Fibroblast of lung (primary cell): ENCODE measurements around the gene FKBP2. TPM values are rescaled to one million over a fixed set of nuclear protein-coding genes. Genes with fewer than 3 reads are reported as not detected.

ENCODE experiments used
- DNase-seq, 2 donors: peaks; one replicate each; pipeline versions ENCODE4 v3.0.0 to v3.0.0-alpha.2; 2010; ENCODE audit warnings: low read depth in 2 of 2
- H2AFZ ChIP-seq: 2 replicates; pipeline ENCODE4 v1.5.1; 2012; ENCODE audit warnings: low read length, control low read depth, inconsistent platforms
- H3K27ac ChIP-seq: 2 replicates; pipeline ENCODE4 v1.5.1; 2011; ENCODE audit warnings: low read length, control low read depth; ENCODE audit not compliant: insufficient read depth
- H3K27me3 ChIP-seq: 2 replicates; pipeline ENCODE4 v1.5.1; 2011; ENCODE audit warnings: mild to moderate bottlenecking, low read length; ENCODE audit not compliant: control insufficient read depth, insufficient read depth
- H3K36me3 ChIP-seq: 2 replicates; pipeline ENCODE4 v1.5.1; 2011; ENCODE audit warnings: low read length; ENCODE audit not compliant: control insufficient read depth, insufficient read depth
- H3K4me1 ChIP-seq: 2 replicates; pipeline ENCODE4 v1.5.1; 2011; ENCODE audit warnings: low read length; ENCODE audit not compliant: control insufficient read depth, insufficient read depth; ENCODE audit errors: extremely low read depth
- H3K4me2 ChIP-seq: 2 replicates; pipeline ENCODE4 v1.5.1; 2011; ENCODE audit warnings: low read length, control low read depth; ENCODE audit not compliant: insufficient read depth; ENCODE audit errors: extremely low read depth
- H3K4me3 ChIP-seq, 4 experiments: fragments of 200-600 bp in 1 of 4; sonication (generic) in 1 of 4; replicated peaks in 1 of 4; 2 replicates each; pipeline ENCODE4 v1.5.1; 2011 to 2016; ENCODE audit warnings: low read length in 4 of 4, low read depth in 3 of 4, mild to moderate bottlenecking in 3 of 4, control low read depth in 2 of 4, inconsistent platforms in 1 of 4, mixed read lengths in 1 of 4; ENCODE audit not compliant: insufficient read depth in 1 of 4; ENCODE audit errors: control extremely low read depth in 1 of 4
- H3K79me2 ChIP-seq: 2 replicates; pipeline ENCODE4 v1.5.1; 2012; ENCODE audit warnings: mild to moderate bottlenecking, low read length, inconsistent platforms; ENCODE audit not compliant: control insufficient read depth, insufficient read depth
- H3K9ac ChIP-seq: 2 replicates; pipeline ENCODE4 v1.5.1; 2011; ENCODE audit warnings: mild to moderate bottlenecking, low read length, control low read depth; ENCODE audit not compliant: insufficient read depth
- H3K9me3 ChIP-seq: 2 replicates; pipeline ENCODE4 v1.5.1; 2012; ENCODE audit warnings: low read depth, low read length; ENCODE audit not compliant: control insufficient read depth, insufficient read depth
- H4K20me1 ChIP-seq: 2 replicates; pipeline ENCODE4 v1.5.1; 2011; ENCODE audit warnings: low read length; ENCODE audit not compliant: control insufficient read depth, insufficient read depth; ENCODE audit errors: extremely low read depth
- CTCF ChIP-seq, 2 donors: IDR thresholded peaks in 1 of 2; conservative IDR thresholded peaks in 1 of 2; 1 replicate in 1 of 2; 2 replicates in 1 of 2; pipeline ENCODE4 v1.5.1; 2011 to 2012; ENCODE audit warnings: low read length in 2 of 2, control low read depth in 1 of 2, inconsistent platforms in 1 of 2, low read depth in 1 of 2, mild to moderate bottlenecking in 1 of 2
- EZH2 ChIP-seq: IDR thresholded peaks from 2 replicates; pipeline ENCODE4 v1.5.1; 2012; ENCODE audit warnings: low read length, control low read depth, mild to moderate bottlenecking; ENCODE audit errors: missing control alignments
- polyA plus RNA-seq, 2 donors: library from polyadenylated mRNA; depleted of rRNA in 1 of 2; stranded (reverse) in 1 of 2; unstranded in 1 of 2; fragments of >200 nt; gene quantifications; 2 replicates each; pipeline ENCODE4 v1.2.1, GENCODE V29; 2011 to 2012; ENCODE audit warnings: missing spikeins in 1 of 2
- total RNA-seq: library from RNA; depleted of rRNA; stranded (reverse); fragments of >200 nt; gene quantifications from 2 replicates; pipeline ENCODE4 v1.2.1, GENCODE V29; 2014

The FKBP2 gene
- total and polyA plus RNA-seq, 2 donors (not counting 1 experiment from before 2014, with no cell fraction given), result 34.7 to 62.9 TPM

- no peaks in the 10 kb centered on the region for H4K20me1 ChIP-seq
- peak overlapping the region; percentile 81 to 90 (median 88) for H3K4me3 ChIP-seq
- H3K27me3 ChIP-seq, result no peaks in the 10 kb centered on the region
- DNase-seq, result peak in 1 of 2 donors; percentile 27
- H2AFZ ChIP-seq, result no peak overlapping the region
- peaks cover 10% of the 10 kb centered on the region for H3K4me1 ChIP-seq
- H3K9me3 ChIP-seq, result no peaks in the 10 kb centered on the region
- TF ChIP-seq CTCF (conservative IDR thresholded peaks at IDR 0.05 in 1 of 2, IDR thresholded peaks at IDR 0.05 in 1 of 2; ENCODE audit: low read depth in 1 of 2, low read length in 2 of 2) (no peak), EZH2 (no peak)
- peaks cover 8% of the 10 kb centered on the region for H3K36me3 ChIP-seq
- H3K9ac ChIP-seq, result peak overlapping the region; percentile 23
- H3K27ac ChIP-seq, result no peak overlapping the region
- peaks cover 8% of the 10 kb centered on the region for H3K79me2 ChIP-seq
- peak overlapping the region; percentile 95 for H3K4me2 ChIP-seq
Measured at GRCh38 chr11:64227405-64227956, 13.4 kb upstream of the FKBP2 start.

- Histone ChIP-seq H3K4me1 (peaks cover 11% of the 10 kb centered on the region), H3K9ac (no peak overlapping the region), H3K9me3 (no peaks in the 10 kb centered on the region), H3K79me2 (peaks cover 8% of the 10 kb centered on the region), H3K27ac (no peak overlapping the region), H3K27me3 (no peaks in the 10 kb centered on the region), H3K4me3 (peak overlapping the region in 1 of 4 experiments; percentile 80), H4K20me1 (no peaks in the 10 kb centered on the region), H3K4me2 (no peak overlapping the region), H2AFZ (no peak overlapping the region), H3K36me3 (no peaks in the 10 kb centered on the region)
- TF ChIP-seq EZH2, result no peak
- TF ChIP-seq CTCF (conservative IDR thresholded peaks at IDR 0.05 in 1 of 2, IDR thresholded peaks at IDR 0.05 in 1 of 2; ENCODE audit: low read depth in 1 of 2, low read length in 2 of 2), result no peak
- DNase-seq, result no peak
Measured at GRCh38 chr11:64229090-64229743, 11.7 kb upstream of the FKBP2 start.

- Histone ChIP-seq H3K27me3 (no peaks in the 10 kb centered on the region), H2AFZ (no peak overlapping the region), H3K9me3 (no peaks in the 10 kb centered on the region), H3K9ac (no peak overlapping the region), H3K36me3 (no peaks in the 10 kb centered on the region), H3K4me1 (peaks cover 11% of the 10 kb centered on the region), H3K27ac (no peak overlapping the region), H3K4me3 (peak overlapping the region; percentile 59 to 80 (median 65)), H4K20me1 (no peaks in the 10 kb centered on the region), H3K79me2 (peaks cover 8% of the 10 kb centered on the region), H3K4me2 (peak overlapping the region; percentile 92)
- DNase-seq, result no peak
- no peak for TF ChIP-seq EZH2
- TF ChIP-seq CTCF (conservative IDR thresholded peaks at IDR 0.05 in 1 of 2, IDR thresholded peaks at IDR 0.05 in 1 of 2; ENCODE audit: low read depth in 1 of 2, low read length in 2 of 2), result no peak
Measured at GRCh38 chr11:64229744-64230170, 11.1 kb upstream of the FKBP2 start.
